Mesothelial cell of epicardium (in vitro differentiated cells): ENCODE measurements around the gene ARL5A. TPM values are rescaled to one million over a fixed set of nuclear protein-coding genes. Genes with fewer than 3 reads are reported as not detected.

Experiments used
- DNase-seq, 2 experiments: peaks; one replicate each; pipeline ENCODE4 v3.0.0; 2021; ENCODE audit warnings: low spot score in 2 of 2; ENCODE audit not compliant: unreplicated experiment in 2 of 2
- H3K27ac Mint-ChIP-seq: 2 replicates; pipeline ENCODE4 v1.8.0; 2021; ENCODE audit warnings: mixed read lengths
- H3K27me3 Mint-ChIP-seq: 2 replicates; pipeline ENCODE4 v1.8.0; 2021; ENCODE audit warnings: low read depth, mixed read lengths
- H3K36me3 Mint-ChIP-seq: 2 replicates; pipeline ENCODE4 v1.8.0; 2021; ENCODE audit warnings: mixed read lengths
- H3K4me1 Mint-ChIP-seq: 2 replicates; pipeline ENCODE4 v1.8.0; 2021; ENCODE audit warnings: mixed read lengths
- H3K4me3 Mint-ChIP-seq: 2 replicates; pipeline ENCODE4 v1.8.0; 2021; ENCODE audit warnings: mild to moderate bottlenecking, moderate library complexity, mixed read lengths
- H3K9me3 Mint-ChIP-seq: 2 replicates; pipeline ENCODE4 v1.8.0; 2021; ENCODE audit warnings: mixed read lengths
- CTCF ChIP-seq: fragments of 200-600 bp; sonication (generic); IDR thresholded peaks from one replicate; pipeline ENCODE4 v1.5.0; 2021; ENCODE audit warnings: antibody characterized with exemption; ENCODE audit not compliant: unreplicated experiment
- total RNA-seq: library from RNA; stranded (reverse); gene quantifications from 3 replicates; pipeline ENCODE4 v1.2.1, GENCODE V29; 2021

ARL5A gene
- total RNA-seq, 1 donor from 2014 or later: 62.2 TPM

DNA sequence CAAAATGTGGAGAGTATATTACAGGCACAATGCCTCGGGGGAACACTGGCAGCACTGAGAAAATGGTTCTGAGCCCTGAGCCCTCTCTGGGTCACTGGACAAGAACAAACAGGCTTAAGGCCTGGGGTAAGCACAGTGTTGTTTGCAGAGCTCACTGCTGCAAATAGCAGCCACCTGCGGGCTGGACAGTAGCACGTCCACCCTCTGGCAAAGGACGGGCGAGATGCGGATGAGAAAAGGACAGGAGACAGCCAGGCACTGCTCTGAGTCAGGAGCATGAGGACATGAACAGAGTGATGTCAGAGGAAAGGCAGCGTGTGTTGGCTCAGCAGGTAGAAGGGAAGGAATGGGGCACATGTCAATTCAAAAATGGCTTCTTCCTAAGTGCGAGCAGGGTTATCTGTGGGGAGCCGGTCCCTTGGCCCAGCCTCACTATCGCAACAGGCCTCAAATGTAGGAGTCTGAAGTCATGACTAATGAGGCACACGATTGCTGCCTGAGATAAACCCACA lies 68.0 kb downstream of the ARL5A start:
- peak overlapping the region; percentile 64 for H3K27ac Mint-ChIP-seq
- no peaks in the 10 kb centered on the region for H3K9me3 Mint-ChIP-seq

GRCh38 chr2:151758744-151759143 lies 69.5 kb downstream of the ARL5A start:
- no peak for DNase-seq
- H3K4me3 Mint-ChIP-seq: no peak overlapping the region
- no peaks in the 10 kb centered on the region for H3K9me3 Mint-ChIP-seq
- no peaks in the 10 kb centered on the region for H3K36me3 Mint-ChIP-seq
- H3K4me1 Mint-ChIP-seq: peaks cover 26% of the 10 kb centered on the region
- H3K27me3 Mint-ChIP-seq: no peaks in the 10 kb centered on the region
- TF ChIP-seq CTCF: no peak
- H3K27ac Mint-ChIP-seq: no peak overlapping the region

More for the DNA sequence above, 68.0 kb downstream of the ARL5A start:
- Mint-ChIP-seq H3K36me3 (no peaks in the 10 kb centered on the region), H3K4me1 (peaks cover 27% of the 10 kb centered on the region), H3K27me3 (no peaks in the 10 kb centered on the region), H3K4me3 (no peak overlapping the region)
- TF ChIP-seq CTCF: no peak
- no peak for DNase-seq

- peak overlapping the region; percentile 7 for H3K27ac Mint-ChIP-seq
Observed at GRCh38 chr2:151757861-151758260, 70.4 kb downstream of the ARL5A start.

DNA sequence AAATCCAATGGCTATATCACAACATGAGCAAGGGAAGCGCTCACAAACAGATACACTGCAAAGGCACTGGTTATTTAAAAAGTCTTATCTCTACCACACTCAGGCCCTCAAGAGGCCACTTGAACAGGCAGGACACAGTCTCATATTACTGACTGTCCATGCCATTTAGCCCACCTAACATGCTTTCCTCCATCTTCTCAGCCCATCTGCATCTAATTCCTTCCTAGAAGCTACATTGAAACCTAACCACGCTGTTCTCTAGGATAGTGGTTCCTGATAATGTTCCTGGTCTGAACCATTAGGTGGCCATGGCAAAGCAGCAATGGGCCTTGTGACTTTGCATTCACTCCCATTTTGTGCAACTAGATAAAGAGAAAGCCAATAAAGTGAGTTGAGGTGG lies 71.4 kb downstream of the ARL5A start:
- H3K27ac Mint-ChIP-seq: no peak overlapping the region
- no peaks in the 10 kb centered on the region for H3K9me3 Mint-ChIP-seq
- H3K4me1 Mint-ChIP-seq: peaks cover 26% of the 10 kb centered on the region
- DNase-seq: no peak
- no peaks in the 10 kb centered on the region for H3K36me3 Mint-ChIP-seq
- no peaks in the 10 kb centered on the region for H3K27me3 Mint-ChIP-seq
- TF ChIP-seq CTCF: no peak
- no peak overlapping the region for H3K4me3 Mint-ChIP-seq

More at GRCh38 chr2:151757861-151758260, 70.4 kb downstream of the ARL5A start:
- no peak for DNase-seq
- Mint-ChIP-seq H3K4me1 (peaks cover 26% of the 10 kb centered on the region), H3K36me3 (no peaks in the 10 kb centered on the region), H3K27me3 (no peaks in the 10 kb centered on the region), H3K4me3 (no peak overlapping the region), H3K9me3 (no peaks in the 10 kb centered on the region)
- TF ChIP-seq CTCF: no peak

DNA sequence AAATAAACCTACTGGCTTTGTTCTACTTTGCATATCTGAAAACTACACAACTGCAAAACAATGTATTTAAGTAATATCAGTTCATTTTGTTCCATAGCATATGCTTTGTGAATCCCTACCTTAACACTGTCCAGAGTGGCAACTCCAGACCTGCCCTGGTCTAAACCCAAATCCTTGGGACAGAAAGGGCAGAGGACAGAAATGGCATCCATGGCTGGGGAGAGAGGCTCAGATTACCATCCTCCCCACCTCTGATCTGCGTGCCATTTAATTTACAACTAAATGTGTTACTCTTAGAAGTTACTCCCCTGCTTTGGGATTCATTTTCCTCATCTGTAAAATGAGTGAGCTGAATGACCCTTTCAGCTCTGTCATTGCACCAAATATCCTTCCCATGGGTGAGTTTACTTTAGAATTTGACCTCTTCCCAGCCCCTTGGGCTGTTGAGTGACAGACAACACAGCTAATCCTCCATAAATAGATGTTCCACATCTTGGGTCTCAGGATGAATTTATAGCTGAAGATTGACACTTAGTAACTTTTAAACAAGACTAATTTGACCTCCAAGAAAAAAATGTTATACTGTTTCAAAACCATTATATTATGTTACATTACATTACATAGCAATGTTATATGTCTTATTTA lies 73.8 kb downstream of the ARL5A start:
- H3K9me3 Mint-ChIP-seq: peaks cover 7% of the 10 kb centered on the region
- H3K27ac Mint-ChIP-seq: no peak overlapping the region
- no peak for TF ChIP-seq CTCF
- no peak for DNase-seq
- H3K27me3 Mint-ChIP-seq: no peaks in the 10 kb centered on the region
- peaks cover 20% of the 10 kb centered on the region for H3K4me1 Mint-ChIP-seq
- no peaks in the 10 kb centered on the region for H3K36me3 Mint-ChIP-seq
- H3K4me3 Mint-ChIP-seq: no peak overlapping the region
